ENCODE data around the gene ADCY2. TPM values are rescaled to one million over a fixed set of nuclear protein-coding genes. Genes with fewer than 3 reads are reported as not detected.

ADCY2 gene
- total and polyA plus RNA-seq, 4 experiments from 2014 or later = not detected

GRCh38 chr5:7741415-7742065, 345.6 kb downstream of the ADCY2 start:
- no peak overlapping the region for H3K4me3 ChIP-seq (ENCODE audit: low read length in 2 of 2)
- no peaks in the 10 kb centered on the region for H3K36me3 ChIP-seq (ENCODE audit: insufficient read depth, low read length)
- Mint-ChIP-seq H3K27ac (no peak overlapping the region), H3K4me1 (no peaks in the 10 kb centered on the region), H3K27me3 (peaks cover 2 to 3% of the 10 kb centered on the region in 2 donors), H3K36me3 (no peaks in the 10 kb centered on the region), H3K9me3 (peaks cover 0 to under 1% (median 0%) of the 10 kb centered on the region in 8 donors), H3K4me3 (no peak overlapping the region)
- no peak overlapping the region for H3K27ac ChIP-seq (ENCODE audit: low read depth, low read length)
- H3K9me3 ChIP-seq (ENCODE audit: control insufficient read depth in 1 of 2, low read length in 2 of 2) = no peaks in the 10 kb centered on the region
- H3K4me1 ChIP-seq (ENCODE audit: insufficient read depth, low read length) = no peaks in the 10 kb centered on the region
- POLR2A ChIA-PET (ENCODE audit: partially characterized antibody) = no interaction called here
- no peaks in the 10 kb centered on the region for H3K27me3 ChIP-seq (ENCODE audit: insufficient read depth, low read length)
- intact Hi-C loops (cut with micrococcal nuclease) = no loop called here
- CTCF ChIA-PET (ENCODE audit: partially characterized antibody) = no interaction called here
- no peak for DNase-seq

- Histone ChIP-seq H3K9me3 (ENCODE audit: control insufficient read depth in 1 of 2, low read length in 2 of 2) (no peaks in the 10 kb centered on the region), H3K36me3 (ENCODE audit: insufficient read depth, low read length) (no peaks in the 10 kb centered on the region), H3K27me3 (ENCODE audit: insufficient read depth, low read length) (no peaks in the 10 kb centered on the region), H3K4me1 (ENCODE audit: insufficient read depth, low read length) (no peaks in the 10 kb centered on the region), H3K27ac (ENCODE audit: low read depth, low read length) (no peak overlapping the region), H3K4me3 (ENCODE audit: low read length in 2 of 2) (no peak overlapping the region)
- H3K4me3 Mint-ChIP-seq = no peak overlapping the region
- no peak overlapping the region for H3K27ac Mint-ChIP-seq
- intact Hi-C loops (cut with micrococcal nuclease) = no loop called here
- H3K4me1 Mint-ChIP-seq = no peaks in the 10 kb centered on the region
- DNase-seq = no peak
- POLR2A ChIA-PET (ENCODE audit: partially characterized antibody) = no interaction called here
- H3K27me3 Mint-ChIP-seq = peaks cover 5 to 6% of the 10 kb centered on the region in 2 donors
- H3K36me3 Mint-ChIP-seq = no peaks in the 10 kb centered on the region
- H3K9me3 Mint-ChIP-seq = no peaks in the 10 kb centered on the region
- CTCF ChIA-PET (ENCODE audit: partially characterized antibody) = no interaction called here
Measured at GRCh38 chr5:7742241-7742656, 346.3 kb downstream of the ADCY2 start.

- Histone ChIP-seq H3K4me1 (ENCODE audit: insufficient read depth, low read length) (no peaks in the 10 kb centered on the region), H3K27ac (ENCODE audit: low read depth, low read length) (no peak overlapping the region), H3K9me3 (ENCODE audit: control insufficient read depth in 1 of 2, low read length in 2 of 2) (no peaks in the 10 kb centered on the region), H3K27me3 (ENCODE audit: insufficient read depth, low read length) (no peaks in the 10 kb centered on the region), H3K4me3 (ENCODE audit: low read length in 2 of 2) (no peak overlapping the region), H3K36me3 (ENCODE audit: insufficient read depth, low read length) (no peaks in the 10 kb centered on the region)
- intact Hi-C loops (cut with micrococcal nuclease) = no loop called here
- Mint-ChIP-seq H3K9me3 (no peaks in the 10 kb centered on the region), H3K4me1 (no peaks in the 10 kb centered on the region), H3K27me3 (peaks cover 6 to 10% of the 10 kb centered on the region in 2 donors), H3K4me3 (no peak overlapping the region), H3K36me3 (no peaks in the 10 kb centered on the region), H3K27ac (no peak overlapping the region)
- CTCF ChIA-PET (ENCODE audit: partially characterized antibody) = interaction anchor here (0.9 to 3.2 kb wide), 8 partner anchors 8 to 926 kb away, joined by 3 to 16 read pairs (median 4); no protein-coding TSS in a partner anchor
- POLR2A ChIA-PET (ENCODE audit: partially characterized antibody) = no interaction called here
- DNase-seq = peak in 4 of 5 donors; percentile 4 to 15 (median 10)
Measured at GRCh38 chr5:7745882-7746610, 350.1 kb downstream of the ADCY2 start.

GRCh38 chr5:7747728-7748127, 351.8 kb downstream of the ADCY2 start:
- CTCF ChIA-PET (ENCODE audit: partially characterized antibody) = interaction anchor here (2.5 to 2.6 kb wide), 2 partner anchors 24 to 927 kb away, joined by 9 read pairs; no protein-coding TSS in a partner anchor

DNA sequence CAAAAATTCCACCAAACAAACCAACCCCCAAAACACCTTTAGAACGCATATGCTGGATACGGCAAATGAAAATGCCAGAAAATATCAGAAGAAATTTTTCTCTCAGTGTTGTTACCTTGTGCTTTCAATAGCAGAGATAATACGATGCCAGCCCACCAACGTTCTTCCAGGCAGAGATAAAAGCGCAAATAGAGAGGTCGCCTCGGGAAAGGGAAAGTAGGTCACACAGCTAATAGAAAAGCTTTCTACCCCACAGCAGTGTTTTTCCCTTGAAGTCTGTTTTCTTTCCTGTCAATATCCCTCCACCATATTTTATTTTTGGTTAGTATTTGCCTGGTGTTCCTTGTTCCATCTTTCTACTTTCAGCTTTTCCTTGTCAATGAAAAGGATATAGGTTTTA, 353.7 kb downstream of the ADCY2 start:
- no peak for DNase-seq
- no peak overlapping the region for H3K4me3 Mint-ChIP-seq
- H3K27me3 ChIP-seq (ENCODE audit: insufficient read depth, low read length) = peaks cover 3% of the 10 kb centered on the region
- no peaks in the 10 kb centered on the region for H3K9me3 ChIP-seq (ENCODE audit: control insufficient read depth in 1 of 2, low read length in 2 of 2)
- ChIA-PET POLR2A (ENCODE audit: partially characterized antibody) (no interaction called here), CTCF (ENCODE audit: partially characterized antibody) (no interaction called here)
- no peak overlapping the region for H3K27ac Mint-ChIP-seq
- no peaks in the 10 kb centered on the region for H3K4me1 ChIP-seq (ENCODE audit: insufficient read depth, low read length)
- H3K4me3 ChIP-seq (ENCODE audit: low read length in 2 of 2) = no peak overlapping the region
- H3K36me3 ChIP-seq (ENCODE audit: insufficient read depth, low read length) = no peaks in the 10 kb centered on the region
- intact Hi-C loops (cut with micrococcal nuclease) = no loop called here
- H3K36me3 Mint-ChIP-seq = no peaks in the 10 kb centered on the region
- H3K27ac ChIP-seq (ENCODE audit: low read depth, low read length) = no peak overlapping the region
- no peaks in the 10 kb centered on the region for H3K4me1 Mint-ChIP-seq
- H3K27me3 Mint-ChIP-seq = peaks cover 14 to 18% of the 10 kb centered on the region in 2 donors
- H3K9me3 Mint-ChIP-seq = no peaks in the 10 kb centered on the region

More at GRCh38 chr5:7747728-7748127, 351.8 kb downstream of the ADCY2 start:
- Mint-ChIP-seq H3K27ac (no peak overlapping the region), H3K36me3 (no peaks in the 10 kb centered on the region), H3K9me3 (no peaks in the 10 kb centered on the region), H3K4me3 (no peak overlapping the region), H3K27me3 (peaks cover 6 to 10% of the 10 kb centered on the region in 2 donors), H3K4me1 (no peaks in the 10 kb centered on the region)
- no peak overlapping the region for H3K27ac ChIP-seq (ENCODE audit: low read depth, low read length)
- POLR2A ChIA-PET (ENCODE audit: partially characterized antibody) = no interaction called here
- no peaks in the 10 kb centered on the region for H3K36me3 ChIP-seq (ENCODE audit: insufficient read depth, low read length)
- intact Hi-C loops (cut with micrococcal nuclease) = no loop called here
- H3K9me3 ChIP-seq (ENCODE audit: control insufficient read depth in 1 of 2, low read length in 2 of 2) = no peaks in the 10 kb centered on the region
- no peak overlapping the region for H3K4me3 ChIP-seq (ENCODE audit: low read length in 2 of 2)
- no peaks in the 10 kb centered on the region for H3K4me1 ChIP-seq (ENCODE audit: insufficient read depth, low read length)
- no peaks in the 10 kb centered on the region for H3K27me3 ChIP-seq (ENCODE audit: insufficient read depth, low read length)
- no peak for DNase-seq

- Mint-ChIP-seq H3K36me3 (no peaks in the 10 kb centered on the region), H3K27ac (no peak overlapping the region), H3K9me3 (no peaks in the 10 kb centered on the region), H3K4me3 (no peak overlapping the region), H3K27me3 (peaks cover 29 to 34% of the 10 kb centered on the region in 2 donors), H3K4me1 (no peaks in the 10 kb centered on the region)
- H3K27ac ChIP-seq (ENCODE audit: low read depth, low read length) = no peak overlapping the region
- H3K4me3 ChIP-seq (ENCODE audit: low read length in 2 of 2) = no peak overlapping the region
- intact Hi-C loops (cut with micrococcal nuclease) = no loop called here
- DNase-seq = no peak
- POLR2A ChIA-PET (ENCODE audit: partially characterized antibody) = no interaction called here
- no peaks in the 10 kb centered on the region for H3K36me3 ChIP-seq (ENCODE audit: insufficient read depth, low read length)
- no peaks in the 10 kb centered on the region for H3K4me1 ChIP-seq (ENCODE audit: insufficient read depth, low read length)
- peaks cover 3% of the 10 kb centered on the region for H3K27me3 ChIP-seq (ENCODE audit: insufficient read depth, low read length)
- CTCF ChIA-PET (ENCODE audit: partially characterized antibody) = no interaction called here
- no peaks in the 10 kb centered on the region for H3K9me3 ChIP-seq (ENCODE audit: control insufficient read depth in 1 of 2, low read length in 2 of 2)
Measured at GRCh38 chr5:7751874-7752273, 355.9 kb downstream of the ADCY2 start.

- CTCF ChIA-PET (ENCODE audit: partially characterized antibody) = interaction anchor here (1.3 to 3.7 kb wide), 2 partner anchors 9 kb away, joined by 3 to 16 read pairs; no protein-coding TSS in a partner anchor
- Histone ChIP-seq H3K9me3 (ENCODE audit: control insufficient read depth in 1 of 2, low read length in 2 of 2) (no peaks in the 10 kb centered on the region), H3K36me3 (ENCODE audit: insufficient read depth, low read length) (no peaks in the 10 kb centered on the region), H3K4me1 (ENCODE audit: insufficient read depth, low read length) (no peaks in the 10 kb centered on the region), H3K27me3 (ENCODE audit: insufficient read depth, low read length) (peaks cover 3% of the 10 kb centered on the region), H3K4me3 (ENCODE audit: low read length in 2 of 2) (no peak overlapping the region), H3K27ac (ENCODE audit: low read depth, low read length) (no peak overlapping the region)
- DNase-seq = no peak
- peaks cover 32 to 36% of the 10 kb centered on the region in 2 donors for H3K27me3 Mint-ChIP-seq
- POLR2A ChIA-PET (ENCODE audit: partially characterized antibody) = no interaction called here
- no peaks in the 10 kb centered on the region for H3K36me3 Mint-ChIP-seq
- H3K27ac Mint-ChIP-seq = no peak overlapping the region
- intact Hi-C loops (cut with micrococcal nuclease) = no loop called here
- H3K4me1 Mint-ChIP-seq = no peaks in the 10 kb centered on the region
- H3K9me3 Mint-ChIP-seq = no peaks in the 10 kb centered on the region
- no peak overlapping the region for H3K4me3 Mint-ChIP-seq
Measured at GRCh38 chr5:7753181-7753580, 357.2 kb downstream of the ADCY2 start.

Data from CD4-positive, alpha-beta memory T cell (primary cell).